HG03060 (cell line): ENCODE measurements around the gene LRRTM1.

Source experiments
- ATAC-seq: cut with Tn5 transposase; IDR thresholded peaks from one replicate; pipeline ENCODE4 v1.9.1; 2021; ENCODE audit warnings: low read depth, moderate number of reproducible peaks; ENCODE audit not compliant: unreplicated experiment

Gene LRRTM1

GRCh38 chr2:80303006-80303908 lies 1.3 kb downstream of the LRRTM1 start:
- no peak for ATAC-seq

GRCh38 chr2:80302314-80303005 lies 2.1 kb downstream of the LRRTM1 start:
- ATAC-seq, result no peak

GRCh38 chr2:80302001-80302313 lies 2.6 kb downstream of the LRRTM1 start:
- ATAC-seq, result no peak

GRCh38 chr2:80300954-80301353 lies 3.6 kb downstream of the LRRTM1 start:
- ATAC-seq, result no peak

- ATAC-seq, result no peak
Observed at GRCh38 chr2:80300346-80300745, 4.2 kb downstream of the LRRTM1 start.

- ATAC-seq, result no peak
Observed at GRCh38 chr2:80299661-80300060, 4.9 kb downstream of the LRRTM1 start.

GRCh38 chr2:80298954-80299353 lies 5.6 kb downstream of the LRRTM1 start:
- ATAC-seq, result no peak

GRCh38 chr2:80293039-80293438 lies 11.5 kb downstream of the LRRTM1 start:
- ATAC-seq, result no peak

GRCh38 chr2:80292474-80292873 lies 12.1 kb downstream of the LRRTM1 start:
- no peak for ATAC-seq

- ATAC-seq, result no peak
Observed at GRCh38 chr2:80291656-80292055, 12.9 kb downstream of the LRRTM1 start.

GRCh38 chr2:80288576-80288975 lies 16.0 kb downstream of the LRRTM1 start:
- ATAC-seq, result no peak

GRCh38 chr2:80281049-80281448 lies 23.5 kb downstream of the LRRTM1 start:
- ATAC-seq, result no peak

GRCh38 chr2:80280598-80280997 lies 24.0 kb downstream of the LRRTM1 start:
- ATAC-seq, result no peak

- no peak for ATAC-seq
Observed at GRCh38 chr2:80269806-80270205, 34.7 kb downstream of the LRRTM1 start.

GRCh38 chr2:80266231-80266630 lies 38.3 kb downstream of the LRRTM1 start:
- ATAC-seq, result no peak

- ATAC-seq, result no peak
Observed at GRCh38 chr2:80259292-80259691, 45.3 kb downstream of the LRRTM1 start.

- ATAC-seq, result no peak
Observed at GRCh38 chr2:80258793-80259192, 45.8 kb downstream of the LRRTM1 start.

GRCh38 chr2:80258341-80258740 lies 46.2 kb downstream of the LRRTM1 start:
- no peak for ATAC-seq

- ATAC-seq, result no peak
Observed at GRCh38 chr2:80257450-80257849, 47.1 kb downstream of the LRRTM1 start.

- no peak for ATAC-seq
Observed at GRCh38 chr2:80256782-80257167, 47.8 kb downstream of the LRRTM1 start.

- ATAC-seq, result no peak
Observed at GRCh38 chr2:80255918-80256781, 48.4 kb downstream of the LRRTM1 start.
